K562 (cell line): ENCODE results near the gene CKM. TPM values are rescaled to one million over a fixed set of nuclear protein-coding genes. Genes with fewer than 3 reads are reported as not detected.
A peak's percentile ranks its signal among the peaks of the same experiment; 100 is the strongest.

Experiments used
- ASH1L ChIP-seq: fragments of 450-650 bp; IDR thresholded peaks from 2 replicates; pipeline ENCODE4 v1.6.1; 2018; ENCODE audit warnings: borderline replicate concordance, mild to moderate bottlenecking, low read depth; ENCODE audit not compliant: partially characterized antibody
- BHLHE40 ChIP-seq: IDR thresholded peaks from 2 replicates; pipeline ENCODE4 v1.6.1; 2011; ENCODE audit warnings: low read length, improper control_type of control experiment
- DIDO1 ChIP-seq: fragments of 450-650 bp; IDR thresholded peaks from 2 replicates; pipeline ENCODE4 v1.6.1; 2016; ENCODE audit warnings: low read depth, missing biosample characterization, missing genetic modification characterization
- GTF2F1 ChIP-seq: IDR thresholded peaks from 2 replicates; pipeline ENCODE4 v1.6.1; 2011; ENCODE audit warnings: low read depth, low read length, improper control_type of control experiment
- KHSRP ChIP-seq: fragments of 450-650 bp; IDR thresholded peaks from 2 replicates; pipeline ENCODE4 v1.6.1; 2017
- KLF10 ChIP-seq: fragments of 250-450 bp; sonication (Bioruptor Pico); IDR thresholded peaks from 2 replicates; pipeline ENCODE4 v1.6.1; 2021; ENCODE audit warnings: matching md5 sums
- LARP7 ChIP-seq: fragments of 450-650 bp; IDR thresholded peaks from 2 replicates; pipeline ENCODE4 v1.6.1; 2016
- LEF1 ChIP-seq: fragments of 450-650 bp; IDR thresholded peaks from 2 replicates; pipeline ENCODE4 v1.6.1; 2016; ENCODE audit warnings: mild to moderate bottlenecking
- MAFK ChIP-seq: IDR thresholded peaks from 2 replicates; pipeline ENCODE4 v1.6.1; 2011; ENCODE audit warnings: low read length, improper control_type of control experiment
- NCOR1 ChIP-seq: fragments of 450-650 bp; IDR thresholded peaks from 2 replicates; pipeline ENCODE4 v1.6.1; 2016; ENCODE audit warnings: mild to moderate bottlenecking, moderate library complexity
- NR2F6 ChIP-seq: fragments of 450-650 bp; formaldehyde crosslinking; IDR thresholded peaks from 2 replicates; pipeline ENCODE4 v1.4.0; 2020; ENCODE audit warnings: mild to moderate bottlenecking
- OTX1 ChIP-seq: fragments of 450-650 bp; formaldehyde crosslinking; IDR thresholded peaks from 2 replicates; pipeline ENCODE4 v1.4.0; 2022; ENCODE audit warnings: mild to moderate bottlenecking
- POLR2A ChIP-seq: fragments of 450-650 bp; conservative IDR thresholded peaks from 2 replicates; pipeline ENCODE4 v1.6.1; 2016
- SAFB2 ChIP-seq: fragments of 200-400 bp; formaldehyde crosslinking; IDR thresholded peaks from 2 replicates; pipeline ENCODE4 v1.6.1; 2018; ENCODE audit warnings: borderline replicate concordance, low read length, low read depth, moderate library complexity; ENCODE audit not compliant: severe bottlenecking
- SMARCA5 ChIP-seq: fragments of 450-650 bp; IDR thresholded peaks from 2 replicates; pipeline ENCODE4 v1.6.1; 2016
- SOX6 ChIP-seq: fragments of 450-650 bp; IDR thresholded peaks from 2 replicates; pipeline ENCODE4 v1.6.1; 2014; ENCODE audit warnings: mild to moderate bottlenecking
- SPI1 ChIP-seq: IDR thresholded peaks from 2 replicates; pipeline ENCODE4 v1.6.1; 2011; ENCODE audit warnings: low read depth, low read length, control low read depth, borderline replicate concordance
- SRSF3 ChIP-seq: fragments of 200-400 bp; formaldehyde crosslinking; IDR thresholded peaks from 2 replicates; pipeline ENCODE4 v1.6.1; 2016; ENCODE audit warnings: mild to moderate bottlenecking, low read length, moderate library complexity; ENCODE audit not compliant: insufficient read depth
- ZNF174 ChIP-seq: fragments of 250-450 bp; sonication (Bioruptor Pico); IDR thresholded peaks from 2 replicates; pipeline ENCODE4 v1.4.0; 2020; ENCODE audit warnings: mild to moderate bottlenecking
- ZNF436 ChIP-seq: fragments of 250-450, 450-650 bp; sonication (Bioruptor Pico); formaldehyde crosslinking; IDR thresholded peaks from 2 replicates; pipeline ENCODE4 v1.7.0; 2020; ENCODE audit warnings: mild to moderate bottlenecking
- ZNF699 ChIP-seq: fragments of 250-450 bp; sonication (Bioruptor Pico); IDR thresholded peaks from 2 replicates; pipeline ENCODE4 v1.8.0; 2021; ENCODE audit warnings: mild to moderate bottlenecking, moderate library complexity; ENCODE audit not compliant: insufficient replicate concordance
- ZNF785 ChIP-seq: fragments of 250-450 bp; sonication (Bioruptor Pico); IDR thresholded peaks from 2 replicates; pipeline ENCODE4 v1.4.0; 2020; ENCODE audit warnings: mild to moderate bottlenecking
- polyA plus RNA-seq, 8 experiments: library from polyadenylated mRNA; depleted of rRNA in 4 of 8; stranded (reverse) in 5 of 8; unstranded in 3 of 8; fragments of >200 nt; fragmentation: Nextera tagmentation in 2 of 8; fragmentation: Illumina TruSeq in 1 of 8; extraction: Ambion mirVana in 2 of 8; extraction: Trizol in 1 of 8; gene quantifications; 2 replicates each; pipeline versions ENCODE4 v1.2.1 to v1.2.3, GENCODE V29; 2011 to 2014; ENCODE audit warnings: inconsistent platforms in 1 of 8, missing spikeins in 1 of 8
- total RNA-seq, 7 experiments: library from RNA; depleted of rRNA in 6 of 7; stranded (reverse); fragments of >200 nt in 6 of 7; fragmentation: Illumina TruSeq in 2 of 7; extraction: Trizol in 2 of 7; gene quantifications; 2 replicates each; pipeline versions ENCODE4 v1.2.1 to v1.2.3, GENCODE V29; 2011 to 2021; ENCODE audit warnings: low replicate concordance in 1 of 7
- TF ChIP-seq, protein P1 (sequence below): sonication (generic); formaldehyde crosslinking; IDR thresholded peaks from 2 replicates; pipeline ENCODE4 v1.8.0; 2022; ENCODE audit warnings: missing genetic modification reagents, mild to moderate bottlenecking, borderline replicate concordance
- TF ChIP-seq, protein P2 (sequence below): sonication (generic); formaldehyde crosslinking; IDR thresholded peaks from 2 replicates; pipeline ENCODE4 v1.8.0; 2022; ENCODE audit warnings: missing genetic modification reagents, mild to moderate bottlenecking, borderline replicate concordance
- TF ChIP-seq, protein P3 (sequence below): fragments of 150-350 bp; conservative IDR thresholded peaks from 2 replicates; pipeline ENCODE4 v1.6.1; 2014; ENCODE audit warnings: low read length

Gene CKM
- total and polyA plus RNA-seq, 9 of the 15 experiments (the other 6 are each of a cell fraction or from before 2014, with no cell fraction given), result 0.06 to 0.17 (median 0.09) TPM; not detected in 4

DNA sequence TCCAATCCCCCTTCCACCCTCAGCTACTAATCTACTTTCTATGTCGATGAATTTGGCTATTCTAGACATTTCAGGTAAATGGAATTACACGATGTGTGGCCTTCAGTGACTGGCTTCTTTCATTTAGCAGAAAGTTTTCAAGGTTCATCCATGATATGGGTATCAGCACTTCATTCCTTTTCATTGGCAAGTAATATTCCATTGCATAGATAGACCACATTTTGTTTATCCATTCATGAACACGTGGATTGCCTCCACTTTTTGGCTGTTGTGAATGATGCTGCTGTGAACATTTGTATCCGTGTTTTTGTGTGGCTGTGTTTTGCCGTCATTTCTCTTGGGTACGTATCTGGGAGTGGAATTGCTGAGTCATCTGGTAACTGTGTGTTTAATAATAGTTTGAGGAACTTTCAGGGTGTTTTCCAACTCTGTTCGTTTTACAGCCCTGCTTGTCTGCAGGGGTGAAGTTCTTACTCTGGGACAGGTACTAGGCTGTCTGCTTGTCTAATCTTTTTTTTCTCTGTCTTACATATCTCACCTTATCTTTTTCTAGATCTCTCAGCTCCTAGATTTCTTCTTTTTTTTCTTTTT is 39.1 kb downstream of the CKM start (continued):
- TF ChIP-seq SMARCA5 (peak; percentile 82; the same call in 1 of the 2 replicates), KLF10 (CRISPR knock-in tag) (no peak), LARP7 (no peak), POLR2A (no peak), ZNF785 (no peak), NR2F6 (CRISPR knock-in tag) (no peak), ZNF436 (CRISPR knock-in tag) (no peak), MAFK (peak; percentile 85), DIDO1 (tag) (no peak), BHLHE40 (no peak), SOX6 (no peak), SPI1 (no peak), LEF1 (0 out of 2 replicates have a peak, but pooled peaks have one; percentile 23), GTF2F1 (no peak), ZNF174 (CRISPR knock-in tag) (no peak), SAFB2 (no peak), SRSF3 (no peak), ASH1L (no peak), KHSRP (no peak), NCOR1 (no peak), ZNF699 (CRISPR knock-in tag) (no peak), OTX1 (CRISPR knock-in tag) (no peak)
- TF ChIP-seq, protein P1, sequence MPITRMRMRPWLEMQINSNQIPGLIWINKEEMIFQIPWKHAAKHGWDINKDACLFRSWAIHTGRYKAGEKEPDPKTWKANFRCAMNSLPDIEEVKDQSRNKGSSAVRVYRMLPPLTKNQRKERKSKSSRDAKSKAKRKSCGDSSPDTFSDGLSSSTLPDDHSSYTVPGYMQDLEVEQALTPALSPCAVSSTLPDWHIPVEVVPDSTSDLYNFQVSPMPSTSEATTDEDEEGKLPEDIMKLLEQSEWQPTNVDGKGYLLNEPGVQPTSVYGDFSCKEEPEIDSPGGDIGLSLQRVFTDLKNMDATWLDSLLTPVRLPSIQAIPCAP (CRISPR knock-in tag), result no peak
- TF ChIP-seq, protein P2, sequence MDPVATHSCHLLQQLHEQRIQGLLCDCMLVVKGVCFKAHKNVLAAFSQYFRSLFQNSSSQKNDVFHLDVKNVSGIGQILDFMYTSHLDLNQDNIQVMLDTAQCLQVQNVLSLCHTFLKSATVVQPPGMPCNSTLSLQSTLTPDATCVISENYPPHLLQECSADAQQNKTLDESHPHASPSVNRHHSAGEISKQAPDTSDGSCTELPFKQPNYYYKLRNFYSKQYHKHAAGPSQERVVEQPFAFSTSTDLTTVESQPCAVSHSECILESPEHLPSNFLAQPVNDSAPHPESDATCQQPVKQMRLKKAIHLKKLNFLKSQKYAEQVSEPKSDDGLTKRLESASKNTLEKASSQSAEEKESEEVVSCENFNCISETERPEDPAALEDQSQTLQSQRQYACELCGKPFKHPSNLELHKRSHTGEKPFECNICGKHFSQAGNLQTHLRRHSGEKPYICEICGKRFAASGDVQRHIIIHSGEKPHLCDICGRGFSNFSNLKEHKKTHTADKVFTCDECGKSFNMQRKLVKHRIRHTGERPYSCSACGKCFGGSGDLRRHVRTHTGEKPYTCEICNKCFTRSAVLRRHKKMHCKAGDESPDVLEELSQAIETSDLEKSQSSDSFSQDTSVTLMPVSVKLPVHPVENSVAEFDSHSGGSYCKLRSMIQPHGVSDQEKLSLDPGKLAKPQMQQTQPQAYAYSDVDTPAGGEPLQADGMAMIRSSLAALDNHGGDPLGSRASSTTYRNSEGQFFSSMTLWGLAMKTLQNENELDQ, result no peak
- TF ChIP-seq, protein P3, sequence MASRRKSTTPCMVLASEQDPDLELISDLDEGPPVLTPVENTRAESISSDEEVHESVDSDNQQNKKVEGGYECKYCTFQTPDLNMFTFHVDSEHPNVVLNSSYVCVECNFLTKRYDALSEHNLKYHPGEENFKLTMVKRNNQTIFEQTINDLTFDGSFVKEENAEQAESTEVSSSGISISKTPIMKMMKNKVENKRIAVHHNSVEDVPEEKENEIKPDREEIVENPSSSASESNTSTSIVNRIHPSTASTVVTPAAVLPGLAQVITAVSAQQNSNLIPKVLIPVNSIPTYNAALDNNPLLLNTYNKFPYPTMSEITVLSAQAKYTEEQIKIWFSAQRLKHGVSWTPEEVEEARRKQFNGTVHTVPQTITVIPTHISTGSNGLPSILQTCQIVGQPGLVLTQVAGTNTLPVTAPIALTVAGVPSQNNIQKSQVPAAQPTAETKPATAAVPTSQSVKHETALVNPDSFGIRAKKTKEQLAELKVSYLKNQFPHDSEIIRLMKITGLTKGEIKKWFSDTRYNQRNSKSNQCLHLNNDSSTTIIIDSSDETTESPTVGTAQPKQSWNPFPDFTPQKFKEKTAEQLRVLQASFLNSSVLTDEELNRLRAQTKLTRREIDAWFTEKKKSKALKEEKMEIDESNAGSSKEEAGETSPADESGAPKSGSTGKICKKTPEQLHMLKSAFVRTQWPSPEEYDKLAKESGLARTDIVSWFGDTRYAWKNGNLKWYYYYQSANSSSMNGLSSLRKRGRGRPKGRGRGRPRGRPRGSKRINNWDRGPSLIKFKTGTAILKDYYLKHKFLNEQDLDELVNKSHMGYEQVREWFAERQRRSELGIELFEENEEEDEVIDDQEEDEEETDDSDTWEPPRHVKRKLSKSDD, result no peak
